HG03521 (cell line): ENCODE measurements around the gene AIFM3.
"Not testable (repeated sequence)": the region's sequence is repeated elsewhere in the genome, so short reads cannot be mapped to it uniquely, and the experiment has no call there.

Source experiments
- ATAC-seq: cut with Tn5 transposase; IDR thresholded peaks from one replicate; pipeline ENCODE4 v1.9.1; 2021; ENCODE audit warnings: mild to moderate bottlenecking, moderate library complexity; ENCODE audit not compliant: unreplicated experiment

The AIFM3 gene

GRCh38 chr22:20966883-20967696, at the start of gene AIFM3:
Gene AIFM3 (plus strand): TSS chr22:20967255. CDS start chr22:20967945, 690 bp downstream.
- ATAC-seq = no peak

GRCh38 chr22:20918663-20919218, 48.3 kb upstream of the AIFM3 start:
- ATAC-seq = no peak

GRCh38 chr22:20919718-20920117, 47.3 kb upstream of the AIFM3 start:
- no peak for ATAC-seq

DNA sequence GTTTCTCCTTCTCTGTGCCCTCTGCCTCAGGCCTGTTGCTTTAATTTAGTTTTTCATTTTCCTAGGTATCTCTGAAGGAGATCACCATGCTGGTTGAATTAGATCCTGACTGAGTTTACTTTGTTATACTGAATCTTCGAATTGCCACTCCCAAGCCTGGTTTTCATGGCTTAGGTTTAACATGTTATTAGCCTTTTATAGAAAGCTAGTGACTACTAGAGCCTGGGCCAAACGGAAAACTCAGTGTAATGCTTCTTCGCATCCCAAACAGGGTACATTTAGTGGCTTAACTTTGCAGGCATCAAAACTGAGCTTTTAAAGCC, 46.2 kb upstream of the AIFM3 start:
- no peak for ATAC-seq

GRCh38 chr22:20922141-20922751, 44.8 kb upstream of the AIFM3 start:
- ATAC-seq = no peak

GRCh38 chr22:20926243-20926642, 40.8 kb upstream of the AIFM3 start:
- ATAC-seq = no peak

GRCh38 chr22:20927940-20928572, 39.0 kb upstream of the AIFM3 start:
- no peak for ATAC-seq

- no peak for ATAC-seq
Observed at GRCh38 chr22:20928573-20928967, 38.5 kb upstream of the AIFM3 start.

- ATAC-seq = no peak
Observed at GRCh38 chr22:20930004-20930403, 37.1 kb upstream of the AIFM3 start.

DNA sequence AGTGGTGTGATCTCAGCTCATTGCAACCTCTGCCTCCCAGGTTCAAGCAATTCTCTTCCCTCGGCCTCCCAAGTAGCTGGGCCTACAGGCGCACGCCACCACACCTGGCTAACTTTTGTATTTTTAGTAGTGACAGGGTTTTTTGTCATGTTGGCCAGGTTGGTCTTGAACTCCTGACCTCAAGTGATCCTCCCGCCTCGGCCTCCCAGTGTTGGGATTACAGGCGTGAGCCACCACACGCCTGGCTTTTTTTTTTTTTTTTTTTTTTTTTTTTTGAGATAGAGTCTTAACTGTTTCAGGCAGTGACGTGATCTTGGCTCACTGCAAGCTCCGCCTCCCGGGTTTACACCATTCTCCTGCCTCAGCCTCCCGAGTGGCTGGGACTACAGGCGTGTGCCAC, 36.6 kb upstream of the AIFM3 start:
- ATAC-seq = not testable (repeated sequence)

DNA sequence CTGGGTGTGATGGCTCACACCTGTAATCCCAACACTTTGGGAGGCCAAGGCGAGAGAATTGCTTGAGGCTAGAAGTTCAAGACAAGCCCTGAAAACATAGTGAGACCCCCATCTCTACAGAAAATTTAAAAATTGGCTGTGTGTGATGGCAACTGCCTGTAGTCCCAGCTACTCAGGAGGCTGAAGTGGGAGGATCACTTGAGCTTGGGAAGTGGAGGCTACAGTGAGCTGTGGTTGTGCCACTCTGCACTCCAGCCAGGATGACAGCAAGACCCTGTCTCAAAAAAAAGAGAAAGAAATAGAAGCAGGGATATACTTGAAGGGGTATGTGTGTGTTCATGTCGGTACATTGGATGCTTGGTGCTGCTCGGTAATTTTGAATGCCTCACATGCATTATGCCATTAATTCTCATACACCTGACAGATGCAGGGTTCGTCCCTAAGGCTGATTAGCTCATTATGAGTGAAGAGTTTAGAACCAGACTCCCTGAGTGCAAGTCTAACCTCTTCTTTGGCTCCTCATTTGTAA, 35.9 kb upstream of the AIFM3 start:
- ATAC-seq = no peak

- no peak for ATAC-seq
Observed at GRCh38 chr22:20933910-20934309, 33.1 kb upstream of the AIFM3 start.

DNA sequence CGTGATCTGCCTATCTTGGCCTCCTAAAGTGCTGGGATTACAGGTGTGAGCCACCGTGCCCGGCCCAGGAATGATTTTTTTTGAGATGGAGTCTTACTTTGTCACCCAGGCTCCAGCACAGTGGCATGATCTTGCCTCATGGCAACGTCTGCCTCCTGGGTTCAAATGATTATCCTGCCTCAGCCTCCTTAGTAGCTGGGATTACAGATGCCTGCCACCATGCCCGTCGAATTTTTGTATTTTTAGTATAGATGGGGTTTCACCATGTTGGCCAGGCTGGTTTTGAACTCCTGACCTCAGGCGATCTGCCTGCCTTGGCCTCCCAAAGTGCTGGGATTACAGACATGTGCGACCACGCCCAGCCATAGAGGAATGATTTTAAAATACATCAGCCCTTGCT, 32.0 kb upstream of the AIFM3 start:
- not testable (repeated sequence) for ATAC-seq

GRCh38 chr22:20935780-20936539, 31.1 kb upstream of the AIFM3 start:
- not testable (repeated sequence) for ATAC-seq

DNA sequence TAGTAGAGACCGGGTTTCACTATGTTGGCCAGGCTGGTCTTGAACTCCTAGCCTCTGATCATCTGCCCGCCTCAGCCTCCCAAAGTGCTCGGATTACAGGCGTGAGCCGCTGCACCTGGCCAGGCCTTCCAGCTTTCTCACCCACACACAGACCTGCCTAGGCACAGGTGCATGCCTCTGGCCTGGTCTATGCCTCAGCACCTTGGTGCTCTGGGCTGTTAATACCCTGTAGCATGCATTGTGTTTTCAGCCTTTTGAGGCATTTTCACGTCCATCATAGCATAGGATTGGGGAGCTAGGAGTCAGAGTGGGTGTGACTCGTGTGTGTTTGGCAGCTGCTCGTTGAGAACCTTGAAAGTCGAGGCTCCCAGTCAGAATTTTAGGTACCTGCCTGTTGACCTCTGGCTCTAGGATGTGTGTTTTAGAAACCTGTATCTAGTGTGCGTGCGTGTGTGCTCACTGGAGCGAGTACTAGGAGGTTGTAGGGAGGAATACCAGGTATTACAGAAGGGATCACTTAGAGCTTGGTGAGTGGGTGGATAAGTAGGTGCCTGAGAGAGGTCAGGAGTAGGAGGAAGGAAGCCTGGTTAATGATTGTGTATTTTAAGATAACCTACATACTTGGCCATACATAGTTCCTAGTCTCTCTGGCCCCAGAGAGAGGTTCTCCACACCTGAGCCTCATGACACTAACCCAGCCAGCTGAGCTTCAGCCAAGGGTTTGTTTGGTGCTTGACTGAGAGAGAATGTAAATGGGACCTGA, 29.8 kb upstream of the AIFM3 start:
- no peak for ATAC-seq

GRCh38 chr22:20937794-20938671, 29.0 kb upstream of the AIFM3 start:
- no peak for ATAC-seq

- ATAC-seq = not testable (repeated sequence)
Observed at GRCh38 chr22:20939457-20940185, 27.4 kb upstream of the AIFM3 start.

DNA sequence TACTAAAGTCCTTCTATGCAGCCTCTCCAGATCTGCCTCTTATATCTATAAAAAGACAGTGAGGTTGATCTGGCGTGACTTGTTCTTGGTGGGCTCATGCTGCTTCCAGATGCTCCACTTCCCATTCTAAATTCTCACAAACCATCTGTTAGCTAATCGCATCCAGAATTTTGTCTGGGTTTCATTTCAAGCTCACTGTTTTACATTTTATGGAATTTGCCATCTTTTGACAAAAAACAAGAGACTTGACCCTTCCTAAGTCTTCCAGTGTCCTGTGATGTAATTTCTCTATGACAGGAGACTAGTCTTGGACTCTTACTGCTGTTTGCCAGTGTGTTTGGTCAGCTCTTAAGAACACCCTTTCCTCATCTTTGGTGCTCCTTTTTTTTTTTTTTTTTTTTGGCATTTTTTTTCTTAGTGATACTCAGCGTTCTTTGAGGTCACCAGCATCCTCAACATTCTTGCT, 26.8 kb upstream of the AIFM3 start:
- no peak for ATAC-seq
